Stomach (tissue), 9 donors: ENCODE results near the gene CCDC137. TPM values are rescaled to one million over a fixed set of nuclear protein-coding genes. Genes with fewer than 3 reads are reported as not detected.

ENCODE experiments used
- DNase-seq, 2 donors: peaks; one replicate each; pipeline versions ENCODE4 v3.0.0 to v3.0.0-alpha.2; 2013 to 2019
- H3K27ac ChIP-seq, 5 donors: fragments of 200-600 bp in 4 of 5; sonication (generic) in 4 of 5; one replicate each; pipeline ENCODE4 v1.5.1; 2013 to 2019; ENCODE audit warnings: mild to moderate bottlenecking in 1 of 5, moderate library complexity in 1 of 5
- H3K27me3 ChIP-seq, 3 donors: fragments of 200-600 bp; sonication (generic); one replicate each; pipeline ENCODE4 v1.5.1; 2017 to 2019; ENCODE audit warnings: mixed run types in 1 of 3
- H3K36me3 ChIP-seq, 4 donors: fragments of 200-600 bp; sonication (generic); 1 replicate in 3 of 4; 2 replicates in 1 of 4; pipeline ENCODE4 v1.5.1; 2016 to 2019
- H3K4me1 ChIP-seq, 4 donors: fragments of 200-600 bp; sonication (generic); one replicate each; pipeline ENCODE4 v1.5.1; 2016 to 2019
- H3K4me3 ChIP-seq, 4 donors: fragments of 200-600 bp; sonication (generic) in 3 of 4; one replicate each; pipeline ENCODE4 v1.5.1; 2016 to 2019; ENCODE audit warnings: mild to moderate bottlenecking in 1 of 4
- H3K9me3 ChIP-seq, 4 donors: fragments of 200-600 bp; sonication (generic); one replicate each; pipeline ENCODE4 v1.5.1; 2016 to 2019
- EP300 ChIP-seq: sonication (generic); formaldehyde crosslinking; IDR thresholded peaks from one replicate; pipeline ENCODE4 v1.6.1; 2017; ENCODE audit warnings: antibody characterized with exemption
- POLR2A ChIP-seq, 4 donors: fragments of 450-650 bp; IDR thresholded peaks; one replicate each; pipeline ENCODE4 v1.6.1; 2016; ENCODE audit warnings: antibody characterized with exemption in 4 of 4, control low read depth in 2 of 4, mild to moderate bottlenecking in 1 of 4, moderate library complexity in 1 of 4
- POLR2AphosphoS5 ChIP-seq, 3 donors: sonication (generic); formaldehyde crosslinking; IDR thresholded peaks; one replicate each; pipeline ENCODE4 v1.6.1; 2016; ENCODE audit warnings: antibody characterized with exemption in 3 of 3
- WGBS, 5 donors: extraction: QIAGEN DNeasy Blood & Tissue Kit in 3 of 5; methylation state at CpG; one replicate each; pipeline versions ENCODE4 v1.1.5 to v1.1.7; 2013 to 2018; 5-methylcytosine and 5-hydroxymethylcytosine counted together
- intact Hi-C: fragments of 100-400 bp; cut with DNase I; formaldehyde crosslinking; loops from one replicate; pipeline ENCODE4 v1.15.1; 2023; ENCODE audit warnings: low total_unique reads
- polyA plus RNA-seq, 3 donors: library from polyadenylated mRNA; stranded (reverse); fragments of 200-250 nt; gene quantifications; one replicate each; pipeline ENCODE4 v1.2.3, GENCODE V29; 2013
- total RNA-seq, 5 donors: library from RNA; depleted of rRNA; stranded (reverse); fragments of >200 nt; gene quantifications; one replicate each; pipeline versions ENCODE4 v1.1.0 to v1.2.3, GENCODE V29; 2014 to 2016
- TF ChIP-seq, protein P1 (sequence below), 7 experiments: fragments of 450-650 bp in 4 of 7; fragments of 200-600 bp in 3 of 7; sonication (generic) in 3 of 7; IDR thresholded peaks; one replicate each; pipeline ENCODE4 v1.5.1; 2016 to 2019; ENCODE audit warnings: antibody characterized with exemption in 7 of 7, control low read depth in 2 of 7, mild to moderate bottlenecking in 1 of 7
- donor health status: healthy with polysubstance abuse.
- donor health status: Bipolar disorder and iron deficiency.
- donor health status: healthy.

The CCDC137 gene
- total and polyA plus RNA-seq, 8 donors: 0.58 to 279 (median 19.6) TPM

DNA sequence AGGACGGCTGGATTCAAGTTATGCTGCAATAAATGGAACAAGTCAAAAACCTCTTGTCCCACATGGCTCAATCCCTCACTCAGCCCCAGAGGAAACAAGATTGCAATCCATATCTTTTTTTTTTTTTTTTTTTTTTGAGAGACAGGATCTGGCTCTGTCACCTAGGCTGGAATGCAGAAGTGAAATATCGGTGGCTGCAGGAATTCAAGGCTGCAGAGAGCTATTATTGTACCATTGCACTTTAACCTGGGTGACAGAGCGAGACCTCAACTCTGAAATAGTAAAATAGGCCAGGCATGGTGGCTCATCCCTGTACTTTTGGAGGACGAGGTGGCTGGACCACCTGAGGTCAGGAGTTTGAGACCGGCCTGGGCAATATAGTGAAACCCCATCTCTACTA lies 7.5 kb upstream of the CCDC137 start:
- peak overlapping the region; percentile 61 to 87 (median 78) for H3K27ac ChIP-seq
- H3K4me3 ChIP-seq: no peak overlapping the region
- intact Hi-C loops: no loop called here
- peaks cover 0 to 1% (median under 1%) of the 10 kb centered on the region in 4 donors for H3K36me3 ChIP-seq
- H3K27me3 ChIP-seq: peaks cover 0 to 22% (median 0%) of the 10 kb centered on the region in 3 donors
- H3K9me3 ChIP-seq: no peaks in the 10 kb centered on the region
- 49 to 67% (median 56%) methylated on average over 5 of the region's 5 CpGs for WGBS, 5 donors
- DNase-seq: no peak
- H3K4me1 ChIP-seq: peaks cover 0 to 21% (median 14%) of the 10 kb centered on the region in 4 donors
- TF ChIP-seq POLR2A (IDR thresholded peaks at IDR 0.05) (no peak), POLR2AphosphoS5 (IDR thresholded peaks at IDR 0.05) (no peak), EP300 (no peak)
- TF ChIP-seq, protein P1, sequence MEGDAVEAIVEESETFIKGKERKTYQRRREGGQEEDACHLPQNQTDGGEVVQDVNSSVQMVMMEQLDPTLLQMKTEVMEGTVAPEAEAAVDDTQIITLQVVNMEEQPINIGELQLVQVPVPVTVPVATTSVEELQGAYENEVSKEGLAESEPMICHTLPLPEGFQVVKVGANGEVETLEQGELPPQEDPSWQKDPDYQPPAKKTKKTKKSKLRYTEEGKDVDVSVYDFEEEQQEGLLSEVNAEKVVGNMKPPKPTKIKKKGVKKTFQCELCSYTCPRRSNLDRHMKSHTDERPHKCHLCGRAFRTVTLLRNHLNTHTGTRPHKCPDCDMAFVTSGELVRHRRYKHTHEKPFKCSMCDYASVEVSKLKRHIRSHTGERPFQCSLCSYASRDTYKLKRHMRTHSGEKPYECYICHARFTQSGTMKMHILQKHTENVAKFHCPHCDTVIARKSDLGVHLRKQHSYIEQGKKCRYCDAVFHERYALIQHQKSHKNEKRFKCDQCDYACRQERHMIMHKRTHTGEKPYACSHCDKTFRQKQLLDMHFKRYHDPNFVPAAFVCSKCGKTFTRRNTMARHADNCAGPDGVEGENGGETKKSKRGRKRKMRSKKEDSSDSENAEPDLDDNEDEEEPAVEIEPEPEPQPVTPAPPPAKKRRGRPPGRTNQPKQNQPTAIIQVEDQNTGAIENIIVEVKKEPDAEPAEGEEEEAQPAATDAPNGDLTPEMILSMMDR (IDR thresholded peaks at IDR 0.05): no peak

DNA sequence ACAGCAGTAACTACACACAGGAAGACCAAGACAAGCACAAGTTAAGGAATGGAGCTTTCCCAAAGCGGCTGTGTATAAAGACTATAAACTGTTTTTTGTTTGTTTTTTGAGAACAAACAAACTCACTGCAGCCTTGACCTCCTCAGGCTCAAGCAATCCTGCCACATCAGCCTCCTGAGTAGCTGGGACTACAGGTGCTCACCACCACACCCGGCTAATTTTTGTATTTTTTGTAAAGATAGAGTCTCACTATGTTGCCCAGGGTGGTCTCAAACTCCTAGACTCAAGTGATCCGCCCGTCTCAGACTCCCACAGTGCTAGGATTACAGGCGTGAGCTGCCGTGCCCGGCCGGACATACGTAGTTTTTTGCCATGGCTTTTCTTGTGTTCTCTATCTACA lies 6.1 kb upstream of the CCDC137 start:
- DNase-seq: no peak
- H3K9me3 ChIP-seq: no peaks in the 10 kb centered on the region
- H3K36me3 ChIP-seq: peaks cover 0 to 14% (median 12%) of the 10 kb centered on the region in 4 donors
- H3K27ac ChIP-seq: peak overlapping the region; percentile 68 to 87 (median 81)
- peaks cover 0 to 8% (median 0%) of the 10 kb centered on the region in 3 donors for H3K27me3 ChIP-seq
- WGBS, 5 donors: 90 to 95% (median 93%) methylated on average over 9 of the region's 9 CpGs
- intact Hi-C loops: no loop called here
- TF ChIP-seq EP300 (no peak), POLR2AphosphoS5 (IDR thresholded peaks at IDR 0.05) (no peak), POLR2A (IDR thresholded peaks at IDR 0.05) (no peak)
- TF ChIP-seq, protein P1 (IDR thresholded peaks at IDR 0.05): no peak
- H3K4me1 ChIP-seq: peaks cover 5 to 34% (median 24%) of the 10 kb centered on the region in 4 donors
- H3K4me3 ChIP-seq: no peak overlapping the region

GRCh38 chr17:81662002-81662401 lies 4.5 kb upstream of the CCDC137 start:
- H3K27me3 ChIP-seq: no peaks in the 10 kb centered on the region
- H3K36me3 ChIP-seq: peaks cover 0 to 14% (median 12%) of the 10 kb centered on the region in 4 donors
- no peak for DNase-seq
- TF ChIP-seq POLR2A (IDR thresholded peaks at IDR 0.05) (no peak), POLR2AphosphoS5 (IDR thresholded peaks at IDR 0.05) (no peak)
- peaks cover 8 to 42% (median 26%) of the 10 kb centered on the region in 4 donors for H3K4me1 ChIP-seq
- H3K4me3 ChIP-seq: no peak overlapping the region
- no peaks in the 10 kb centered on the region for H3K9me3 ChIP-seq
- intact Hi-C loops: no loop called here
- 86 to 96% (median 94%) methylated on average over 4 of the region's 4 CpGs for WGBS, 5 donors
- no peak overlapping the region for H3K27ac ChIP-seq

DNA sequence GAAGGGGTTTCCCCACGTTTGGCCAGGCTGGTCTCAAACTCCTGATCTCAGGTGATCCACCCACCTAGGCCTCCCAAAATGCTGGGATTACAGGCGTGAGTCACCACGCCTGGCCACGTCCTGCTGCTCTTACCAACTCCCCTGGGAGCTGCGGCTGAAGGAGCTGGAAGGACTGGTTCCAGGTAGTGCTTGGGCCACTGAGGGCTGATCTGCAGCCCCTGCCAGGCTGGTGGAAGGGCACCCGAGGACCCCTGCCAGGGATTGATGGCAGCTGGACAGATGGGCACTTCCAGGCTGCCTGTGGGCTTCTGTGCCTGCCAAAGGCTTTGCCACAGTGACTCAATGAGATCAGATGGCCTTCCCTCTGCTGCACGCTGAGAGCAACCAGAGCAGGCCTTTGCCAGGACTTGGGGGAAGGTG lies 2.5 kb upstream of the CCDC137 start:
- no peak for DNase-seq
- 78 to 88% (median 87%) methylated on average over 5 to 7 of the region's 7 CpGs for WGBS, 5 donors
- intact Hi-C loops: no loop called here

More for the DNA sequence above, 2.5 kb upstream of the CCDC137 start:
- Histone ChIP-seq H3K4me1 (peaks cover 20 to 53% (median 41%) of the 10 kb centered on the region in 4 donors), H3K27me3 (no peaks in the 10 kb centered on the region), H3K36me3 (peaks cover 0 to 24% (median 20%) of the 10 kb centered on the region in 4 donors), H3K27ac (peak overlapping the region in 1 of 5 donors; percentile 25), H3K4me3 (no peak overlapping the region), H3K9me3 (no peaks in the 10 kb centered on the region)
- TF ChIP-seq EP300 (no peak), POLR2AphosphoS5 (IDR thresholded peaks at IDR 0.05) (no peak), POLR2A (IDR thresholded peaks at IDR 0.05) (no peak)
- TF ChIP-seq, protein P1 (IDR thresholded peaks at IDR 0.05): no peak
